Brain microvascular endothelial cell (primary cell): ENCODE data around the gene GLI1.
"Not testable (repeated sequence)": the region's sequence is repeated elsewhere in the genome, so short reads cannot be mapped to it uniquely, and the experiment has no call there.

Source experiments
- DNase-seq: peaks from one replicate; pipeline ENCODE4 v3.0.0-alpha.2; 2020
- H3K27ac ChIP-seq: fragments of 250-450 bp; sonication (Bioruptor Pico); 2 replicates; pipeline ENCODE4 v1.5.1; 2020; ENCODE audit warnings: mild to moderate bottlenecking, moderate library complexity
- H3K27me3 ChIP-seq: fragments of 250-450 bp; sonication (Bioruptor Pico); replicated peaks from 2 replicates; pipeline ENCODE4 v1.5.1; 2020; ENCODE audit warnings: mild to moderate bottlenecking
- H3K36me3 ChIP-seq: fragments of 250-450 bp; sonication (Bioruptor Pico); replicated peaks from 2 replicates; pipeline ENCODE4 v1.5.1; 2020; ENCODE audit warnings: mild to moderate bottlenecking
- H3K4me3 ChIP-seq: 2 replicates; pipeline ENCODE4 v1.5.1; 2011; ENCODE audit warnings: low read depth, mild to moderate bottlenecking, control low read depth, low read length, moderate library complexity
- in situ Hi-C: cut with HindIII; loops from 2 replicates; pipeline ENCODE4 v1.10.0; 2017; ENCODE audit warnings: low sequenced_read_pairs, low pct_ligation_motif_present
- TF ChIP-seq, protein P1 (sequence below): IDR thresholded peaks from 2 replicates; pipeline ENCODE4 v1.5.1; 2011; ENCODE audit warnings: low read depth, mild to moderate bottlenecking, moderate library complexity, low read length, control low read depth, inconsistent platforms; ENCODE audit errors: missing control alignments

Gene GLI1

GRCh38 chr12:57515408-57515933 is 55.9 kb downstream of the GLI1 start:
- Histone ChIP-seq H3K27ac (no peak overlapping the region), H3K36me3 (peaks cover 72% of the 10 kb centered on the region)
- in situ Hi-C loops, result no loop called here

GRCh38 chr12:57515934-57516541 is 56.5 kb downstream of the GLI1 start:
- in situ Hi-C loops, result no loop called here
- Histone ChIP-seq H3K27me3 (no peaks in the 10 kb centered on the region), H3K36me3 (peaks cover 68% of the 10 kb centered on the region), H3K4me3 (no peak overlapping the region), H3K27ac (no peak overlapping the region)
- no peak for DNase-seq
- TF ChIP-seq, protein P1, sequence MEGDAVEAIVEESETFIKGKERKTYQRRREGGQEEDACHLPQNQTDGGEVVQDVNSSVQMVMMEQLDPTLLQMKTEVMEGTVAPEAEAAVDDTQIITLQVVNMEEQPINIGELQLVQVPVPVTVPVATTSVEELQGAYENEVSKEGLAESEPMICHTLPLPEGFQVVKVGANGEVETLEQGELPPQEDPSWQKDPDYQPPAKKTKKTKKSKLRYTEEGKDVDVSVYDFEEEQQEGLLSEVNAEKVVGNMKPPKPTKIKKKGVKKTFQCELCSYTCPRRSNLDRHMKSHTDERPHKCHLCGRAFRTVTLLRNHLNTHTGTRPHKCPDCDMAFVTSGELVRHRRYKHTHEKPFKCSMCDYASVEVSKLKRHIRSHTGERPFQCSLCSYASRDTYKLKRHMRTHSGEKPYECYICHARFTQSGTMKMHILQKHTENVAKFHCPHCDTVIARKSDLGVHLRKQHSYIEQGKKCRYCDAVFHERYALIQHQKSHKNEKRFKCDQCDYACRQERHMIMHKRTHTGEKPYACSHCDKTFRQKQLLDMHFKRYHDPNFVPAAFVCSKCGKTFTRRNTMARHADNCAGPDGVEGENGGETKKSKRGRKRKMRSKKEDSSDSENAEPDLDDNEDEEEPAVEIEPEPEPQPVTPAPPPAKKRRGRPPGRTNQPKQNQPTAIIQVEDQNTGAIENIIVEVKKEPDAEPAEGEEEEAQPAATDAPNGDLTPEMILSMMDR, result no peak

More at GRCh38 chr12:57515408-57515933, 55.9 kb downstream of the GLI1 start:
- Histone ChIP-seq H3K4me3 (no peak overlapping the region), H3K27me3 (no peaks in the 10 kb centered on the region)
- no peak for DNase-seq
- TF ChIP-seq, protein P1, result no peak

- H3K36me3 ChIP-seq, result peaks cover 61% of the 10 kb centered on the region
- H3K27ac ChIP-seq, result no peak overlapping the region
- DNase-seq, result no peak
- TF ChIP-seq, protein P1, result no peak
- H3K27me3 ChIP-seq, result no peaks in the 10 kb centered on the region
- no peak overlapping the region for H3K4me3 ChIP-seq
- in situ Hi-C loops, result no loop called here
Measured at GRCh38 chr12:57516617-57517153, 57.1 kb downstream of the GLI1 start.

DNA sequence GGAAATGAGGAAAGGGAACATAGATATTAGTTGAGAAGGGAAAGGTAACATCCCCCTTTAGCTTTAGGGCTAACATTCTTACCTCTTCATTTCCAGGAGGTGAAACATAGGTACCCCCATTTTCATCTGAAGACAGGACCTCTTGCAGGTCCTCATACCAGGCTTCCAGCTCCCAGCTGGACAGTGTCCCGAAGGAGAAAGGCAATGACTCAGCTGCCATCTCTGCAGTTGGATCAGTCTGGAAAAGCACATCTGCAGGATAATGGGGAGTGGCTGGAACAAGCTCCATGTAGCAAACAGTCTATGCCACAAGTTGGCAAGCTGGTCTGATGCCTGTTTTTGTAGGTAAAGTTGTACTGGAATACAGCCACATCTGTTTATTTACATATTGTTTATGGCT is 57.6 kb downstream of the GLI1 start:
- in situ Hi-C loops, result no loop called here
- H3K27ac ChIP-seq, result no peak overlapping the region
- no peaks in the 10 kb centered on the region for H3K27me3 ChIP-seq
- TF ChIP-seq, protein P1, result no peak
- DNase-seq, result peak; percentile 7
- no peak overlapping the region for H3K4me3 ChIP-seq
- H3K36me3 ChIP-seq, result peaks cover 56% of the 10 kb centered on the region

- H3K4me3 ChIP-seq, DNase-seq, H3K27ac ChIP-seq, H3K27me3 ChIP-seq, in situ Hi-C loops: not testable (repeated sequence)
- H3K36me3 ChIP-seq, result peaks cover 53% of the 10 kb centered on the region
Measured at GRCh38 chr12:57517718-57518117, 58.1 kb downstream of the GLI1 start.

- in situ Hi-C loops, result no loop called here
- Histone ChIP-seq H3K27ac (no peak overlapping the region), H3K36me3 (peaks cover 47% of the 10 kb centered on the region), H3K4me3 (peak overlapping the region; percentile 80), H3K27me3 (no peaks in the 10 kb centered on the region)
- TF ChIP-seq, protein P1, result no peak
- no peak for DNase-seq
Measured at GRCh38 chr12:57518176-57518919, 58.8 kb downstream of the GLI1 start.
